Activated gamma-delta T cell treated with Interleukin-2 at 50 U/mL for 16 hours (primary cell): ENCODE measurements around the gene EZH1.

Source experiments
- DNase-seq: peaks from one replicate; pipeline ENCODE4 v3.0.0-alpha.2; 2020

EZH1 gene

DNA sequence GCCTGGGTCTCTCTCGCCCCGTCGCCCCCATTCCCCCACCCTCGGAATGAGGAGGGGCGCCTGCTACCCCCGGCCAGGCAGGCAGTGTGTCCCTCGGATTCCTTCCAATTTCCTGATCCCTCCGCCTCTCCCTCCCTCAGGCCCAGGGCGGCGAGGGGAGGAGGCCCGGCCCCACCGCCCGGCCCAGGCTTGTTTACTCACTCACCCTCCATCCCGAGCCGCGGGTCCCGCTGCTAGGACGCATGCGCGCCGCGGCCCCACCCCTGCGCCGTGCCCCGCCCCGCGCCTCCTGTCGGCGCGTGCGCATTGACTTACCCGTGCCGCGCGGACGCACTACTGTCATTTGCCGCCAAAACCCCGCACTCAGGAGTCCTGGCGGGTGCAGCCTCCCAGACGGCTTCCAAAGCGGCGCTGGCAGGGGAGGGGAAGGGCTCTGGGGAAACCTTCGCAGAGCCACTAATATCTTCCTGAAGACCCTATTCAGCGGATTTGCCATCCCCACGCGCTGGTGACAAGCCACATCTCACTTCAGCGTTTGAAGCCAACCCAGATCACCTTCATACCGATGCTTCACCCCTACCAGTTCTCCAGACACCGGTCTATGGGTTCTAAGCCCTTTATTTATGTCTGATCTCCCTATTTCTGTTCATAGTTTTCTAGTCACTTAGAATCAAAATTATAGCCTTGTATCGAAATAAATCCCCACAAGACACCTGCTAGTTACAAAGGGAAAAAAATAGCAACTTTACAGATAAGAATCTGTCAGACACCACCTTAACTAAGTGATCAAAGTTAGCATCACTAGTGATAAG lies at the start of gene EZH1:
EZH1 (minus strand) TSS at position 235 of the 812 bp plus-strand sequence. CDS start 16,099 bp downstream, outside the sequence.
- peak; percentile 90 for DNase-seq

DNA sequence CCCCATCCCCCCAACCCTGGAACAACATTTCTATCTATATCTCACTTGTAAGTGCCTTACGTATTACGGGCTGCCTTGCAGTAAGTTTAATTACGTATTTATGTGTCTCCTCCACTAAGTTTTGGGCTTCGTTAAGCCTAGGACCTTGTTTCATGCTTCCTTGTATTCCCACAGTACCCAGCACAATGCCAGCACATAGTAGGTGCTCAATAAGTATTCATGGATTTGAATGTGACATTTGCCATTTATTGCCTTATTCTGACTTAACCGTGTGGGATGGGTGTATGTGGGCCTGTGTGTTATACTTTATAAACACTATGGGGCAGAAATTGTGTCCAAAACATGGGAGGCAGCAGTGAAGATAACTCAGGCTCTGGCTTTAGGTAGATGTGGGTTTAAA lies 47.7 kb upstream of the EZH1 start:
- no peak for DNase-seq

DNA sequence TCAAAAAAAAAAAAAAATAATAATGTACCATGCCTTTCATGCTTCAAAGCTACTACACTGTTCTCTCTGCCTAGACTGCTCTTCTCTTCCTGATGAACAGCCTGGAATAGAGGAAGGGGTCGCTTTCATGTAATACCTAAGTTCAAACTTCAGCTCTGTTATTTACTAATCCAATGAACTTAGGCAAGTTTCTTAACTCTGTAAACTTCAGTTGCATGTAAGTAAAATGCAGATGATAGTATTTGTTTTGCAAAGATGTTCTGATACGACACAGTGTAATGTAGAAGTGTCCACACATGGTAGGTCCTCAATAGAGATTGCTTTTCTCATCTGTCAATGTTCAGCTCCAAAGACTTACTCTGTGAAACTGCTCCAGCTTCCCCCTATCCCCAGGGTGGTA lies 47.1 kb upstream of the EZH1 start:
- DNase-seq: no peak

DNA sequence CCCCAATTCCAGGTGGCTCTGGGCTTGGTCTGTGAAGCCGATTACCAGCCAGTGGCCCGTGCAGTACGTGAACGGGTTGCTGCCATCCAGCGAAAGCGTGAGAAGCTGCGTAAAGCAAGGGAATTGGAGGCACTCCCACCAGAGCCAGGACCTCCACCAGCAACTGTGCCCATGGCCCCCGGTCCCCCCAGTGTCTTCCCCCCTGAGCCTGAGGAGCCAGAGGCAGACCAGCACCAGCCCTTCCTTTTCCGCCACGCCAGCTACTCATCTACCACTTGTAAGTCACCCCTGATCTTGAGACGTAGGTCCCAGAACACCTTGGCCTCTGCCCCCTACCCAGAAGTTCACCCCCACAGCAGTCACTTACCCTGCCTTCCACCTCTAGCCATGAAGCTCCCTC lies 42.4 kb upstream of the EZH1 start:
- no peak for DNase-seq

DNA sequence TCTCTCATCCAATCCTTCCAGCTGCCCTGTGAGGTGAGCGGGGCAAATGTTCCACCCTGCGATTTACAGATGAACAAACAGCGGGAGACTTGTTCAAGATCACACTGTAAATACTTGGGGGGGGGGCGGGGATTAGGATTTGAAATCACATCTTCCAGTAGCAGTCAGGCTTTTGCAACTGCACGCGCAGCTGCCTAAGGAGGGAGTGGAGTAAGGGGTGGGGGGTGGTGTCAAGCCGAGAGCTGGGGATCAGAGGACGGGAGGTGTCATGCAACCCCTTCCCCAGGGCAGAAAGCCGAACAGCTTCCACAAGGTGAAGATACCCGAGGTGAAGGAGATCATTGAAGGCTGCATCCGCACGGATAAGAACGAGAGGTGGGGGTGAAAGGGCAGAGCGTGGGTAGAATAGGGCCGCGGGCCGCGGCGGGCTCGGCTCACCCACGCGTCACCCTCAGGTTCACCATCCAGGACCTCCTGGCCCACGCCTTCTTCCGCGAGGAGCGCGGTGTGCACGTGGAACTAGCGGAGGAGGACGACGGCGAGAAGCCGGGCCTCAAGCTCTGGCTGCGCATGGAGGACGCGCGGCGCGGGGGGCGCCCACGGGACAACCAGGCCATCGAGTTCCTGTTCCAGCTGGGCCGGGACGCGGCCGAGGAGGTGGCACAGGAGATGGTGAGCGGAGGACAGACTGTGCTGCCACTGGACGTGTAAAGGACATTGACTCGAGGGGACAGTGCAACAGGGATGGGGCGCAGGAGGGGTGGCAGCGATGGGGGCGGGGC lies 40.2 kb upstream of the EZH1 start:
- no peak for DNase-seq

DNA sequence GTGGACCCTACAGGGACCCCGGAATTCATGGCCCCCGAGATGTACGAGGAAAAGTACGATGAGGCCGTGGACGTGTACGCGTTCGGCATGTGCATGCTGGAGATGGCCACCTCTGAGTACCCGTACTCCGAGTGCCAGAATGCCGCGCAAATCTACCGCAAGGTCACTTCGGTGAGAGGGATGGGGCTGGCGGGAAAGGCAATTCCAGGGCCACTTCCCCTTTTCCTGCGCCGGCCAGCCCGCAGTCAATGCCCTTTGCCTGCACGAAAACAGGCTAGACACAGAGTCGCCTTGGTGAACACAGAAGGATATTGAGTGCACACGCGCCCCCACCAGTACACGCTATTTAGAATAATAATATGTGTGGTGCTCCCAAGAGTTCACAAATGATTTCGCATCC lies 39.6 kb upstream of the EZH1 start:
- no peak for DNase-seq

DNA sequence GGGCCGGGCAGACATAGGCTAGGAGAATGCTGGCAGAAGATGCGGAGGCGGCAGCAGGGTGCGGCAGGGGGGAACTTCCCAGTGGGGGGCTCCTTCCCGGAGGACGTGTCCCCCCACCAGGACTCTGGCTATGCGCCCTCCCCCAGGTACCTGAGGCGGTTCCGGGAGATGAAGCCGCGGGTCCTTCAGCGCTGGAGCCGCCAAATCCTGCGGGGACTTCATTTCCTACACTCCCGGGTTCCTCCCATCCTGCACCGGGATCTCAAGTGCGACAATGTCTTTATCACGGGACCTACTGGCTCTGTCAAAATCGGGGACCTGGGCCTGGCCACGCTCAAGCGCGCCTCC lies 38.9 kb upstream of the EZH1 start:
- DNase-seq: no peak

DNA sequence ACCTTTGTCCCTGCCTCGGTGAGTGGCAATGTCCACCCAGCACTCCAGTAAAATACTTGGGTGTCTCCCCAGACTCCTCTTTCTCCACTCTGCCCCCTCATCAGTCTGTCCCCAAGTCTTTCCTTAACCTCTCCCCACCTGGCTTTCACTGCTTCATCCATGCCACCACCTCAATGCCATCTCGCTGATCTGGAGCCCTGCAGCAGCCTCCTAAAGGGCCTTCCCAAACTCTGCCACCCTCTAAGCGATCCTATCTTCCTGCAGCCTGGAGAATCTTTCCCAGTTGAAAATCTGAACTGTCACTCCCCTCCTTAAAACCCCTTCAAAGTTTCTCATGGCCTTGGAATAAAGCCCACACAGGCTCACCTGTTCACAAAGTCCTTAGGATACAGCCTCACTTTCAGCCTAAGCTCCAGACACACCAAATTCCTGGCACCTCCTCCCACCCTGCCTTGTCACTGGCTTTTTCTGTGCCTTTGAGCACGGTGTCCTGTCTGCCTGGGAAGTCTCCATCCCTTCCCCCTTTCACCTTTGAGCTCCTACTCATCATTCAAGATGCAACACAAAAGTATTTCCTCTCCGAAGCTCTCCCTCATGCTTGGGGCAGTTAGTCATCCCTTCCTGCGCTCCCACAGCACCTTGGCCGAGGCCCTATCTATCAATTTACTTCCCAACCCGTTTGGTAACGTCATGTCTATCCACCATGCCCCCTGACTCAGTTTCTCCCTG lies 38.4 kb upstream of the EZH1 start:
- DNase-seq: no peak

DNA sequence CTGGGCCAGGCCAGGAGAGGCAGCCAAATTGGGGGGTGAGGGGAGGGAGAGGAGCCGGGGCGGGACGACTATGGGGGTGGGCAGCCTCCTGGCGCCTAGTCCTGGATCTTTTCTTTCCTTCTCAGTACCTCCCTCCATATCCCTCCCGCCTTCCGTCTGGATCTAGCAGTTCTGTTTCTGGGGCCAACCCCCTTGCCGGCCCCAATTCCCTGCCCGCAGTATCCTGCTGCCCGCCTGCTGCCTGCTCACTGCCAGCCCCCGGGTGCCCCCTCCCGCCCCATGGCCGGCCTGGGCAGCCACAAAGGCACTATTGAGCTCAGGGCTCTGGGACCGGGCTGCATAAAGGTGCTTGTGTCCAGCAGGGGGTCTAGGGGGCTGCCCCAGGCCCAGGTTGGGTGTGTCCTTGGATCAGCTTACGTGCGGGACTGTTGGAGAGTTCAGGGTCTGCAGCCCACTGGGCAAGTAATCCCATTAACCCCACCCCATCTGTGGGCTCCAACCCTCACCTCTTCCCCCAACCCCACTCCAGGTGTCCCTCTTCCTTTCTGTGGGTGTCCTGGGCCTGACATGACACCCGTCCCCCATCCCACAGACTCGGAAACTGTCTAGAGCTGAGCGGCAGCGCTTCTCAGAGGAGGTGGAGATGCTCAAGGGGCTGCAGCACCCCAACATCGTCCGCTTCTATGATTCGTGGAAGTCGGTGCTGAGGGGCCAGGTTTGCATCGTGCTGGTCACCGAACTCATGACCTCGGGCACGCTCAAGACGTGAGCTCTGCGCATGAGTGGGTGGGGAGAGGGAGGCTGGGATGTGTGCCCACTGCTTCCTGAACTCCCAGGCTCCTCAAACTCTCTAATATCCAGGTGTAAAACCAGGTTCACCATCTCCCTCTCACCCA lies 37.6 kb upstream of the EZH1 start:
- DNase-seq: no peak

DNA sequence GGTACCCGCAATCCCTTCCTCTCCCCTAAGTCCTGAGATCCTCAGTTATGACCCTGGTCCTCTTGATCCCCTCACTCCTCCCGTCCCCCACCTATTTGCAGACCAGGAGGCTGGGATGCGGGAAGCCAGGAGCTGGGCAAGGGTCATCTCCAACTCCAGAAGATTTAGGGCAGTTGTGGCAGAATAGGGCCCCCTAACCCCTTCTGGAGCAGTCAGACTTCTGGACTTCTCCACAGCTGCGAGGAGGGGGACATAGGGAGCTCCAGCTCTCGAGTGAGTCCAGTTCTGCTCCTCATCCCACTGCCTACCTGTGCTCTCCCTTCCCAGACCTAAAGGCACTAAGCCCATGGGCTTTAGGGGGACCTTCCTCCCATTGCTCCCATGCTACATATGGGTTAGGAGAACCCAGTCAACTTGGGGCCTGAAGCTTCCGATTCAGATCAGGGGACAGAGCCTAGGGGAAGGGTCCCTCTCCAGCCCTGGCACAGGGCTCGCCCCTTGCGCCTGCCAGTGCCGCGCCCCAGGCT lies 36.9 kb upstream of the EZH1 start:
- DNase-seq: no peak

DNA sequence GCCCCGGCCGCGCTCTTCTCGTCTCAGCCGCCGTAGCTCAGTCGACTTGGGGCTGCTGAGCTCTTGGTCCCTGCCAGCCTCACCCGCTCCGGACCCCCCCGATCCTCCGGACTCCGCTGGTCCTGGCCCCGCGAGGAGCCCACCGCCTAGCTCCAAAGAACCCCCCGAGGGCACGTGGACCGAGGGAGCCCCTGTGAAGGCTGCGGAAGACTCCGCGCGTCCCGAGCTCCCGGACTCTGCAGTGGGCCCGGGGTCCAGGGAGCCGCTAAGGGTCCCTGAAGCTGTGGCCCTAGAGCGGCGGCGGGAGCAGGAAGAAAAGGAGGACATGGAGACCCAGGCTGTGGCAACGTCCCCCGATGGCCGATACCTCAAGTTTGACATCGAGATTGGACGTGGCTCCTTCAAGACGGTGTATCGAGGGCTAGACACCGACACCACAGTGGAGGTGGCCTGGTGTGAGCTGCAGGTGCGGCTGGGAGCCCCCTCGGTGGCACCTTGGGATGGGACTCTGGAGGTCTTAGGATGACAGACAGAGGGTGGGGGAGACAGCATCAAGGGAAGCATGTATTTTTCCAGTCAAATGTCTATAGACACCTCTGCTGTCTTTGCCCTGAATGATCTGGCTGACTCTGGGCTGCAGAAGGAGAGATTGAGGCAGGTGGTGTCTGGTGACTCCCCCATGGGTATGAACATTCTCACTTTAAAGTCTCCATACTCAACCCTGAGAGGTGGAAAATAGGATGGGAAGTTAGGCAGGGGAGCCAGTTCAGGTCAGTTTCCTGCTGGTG lies 36.2 kb upstream of the EZH1 start:
- DNase-seq: no peak

DNA sequence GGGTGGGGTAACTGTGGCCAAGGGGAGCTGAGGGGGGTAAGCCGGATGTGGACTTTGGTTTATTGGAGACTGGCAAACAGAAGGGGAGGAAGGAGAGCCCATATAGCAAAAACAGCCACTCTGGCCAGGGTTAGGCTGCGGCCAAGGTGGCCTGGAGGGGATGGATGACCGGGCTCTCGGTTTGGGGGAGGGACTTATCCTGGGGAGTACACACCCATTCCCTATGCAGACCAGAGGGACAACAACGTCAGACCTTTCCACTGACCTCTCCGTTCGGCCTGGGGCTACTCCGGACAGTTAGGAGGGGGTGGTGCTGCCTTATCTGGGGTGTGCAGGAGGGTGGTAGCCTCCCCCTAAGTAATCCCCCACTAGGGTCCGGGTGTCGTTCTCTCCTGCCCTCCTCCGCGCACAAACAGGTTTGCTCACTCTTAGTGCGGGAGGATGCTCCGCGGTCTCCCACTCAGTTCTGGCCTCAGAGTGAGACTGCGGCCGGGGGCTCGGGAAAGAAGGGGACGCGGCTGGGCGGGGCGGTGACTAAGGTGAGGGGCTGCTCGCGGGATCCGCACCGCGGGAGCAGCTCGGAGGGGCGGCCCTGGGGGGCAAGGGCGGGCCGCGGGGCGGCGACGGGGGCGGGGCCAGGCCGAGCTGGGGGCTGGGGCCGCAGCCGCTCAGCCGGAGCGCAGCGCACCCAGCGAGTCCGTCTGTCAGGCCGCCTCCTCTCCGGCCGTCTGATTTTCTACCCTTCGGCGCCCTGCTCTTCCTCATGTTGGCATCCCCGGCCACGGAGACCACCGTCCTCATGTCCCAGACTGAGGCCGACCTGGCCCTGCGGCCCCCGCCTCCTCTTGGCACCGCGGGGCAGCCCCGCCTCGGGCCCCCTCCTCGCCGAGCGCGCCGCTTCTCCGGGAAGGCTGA lies 35.4 kb upstream of the EZH1 start, which contains the start of gene WNK4:
WNK4 (plus strand) TSS at position 675 of the 915 bp plus-strand sequence; CDS start at position 764, 89 bp downstream.
- no peak for DNase-seq

DNA sequence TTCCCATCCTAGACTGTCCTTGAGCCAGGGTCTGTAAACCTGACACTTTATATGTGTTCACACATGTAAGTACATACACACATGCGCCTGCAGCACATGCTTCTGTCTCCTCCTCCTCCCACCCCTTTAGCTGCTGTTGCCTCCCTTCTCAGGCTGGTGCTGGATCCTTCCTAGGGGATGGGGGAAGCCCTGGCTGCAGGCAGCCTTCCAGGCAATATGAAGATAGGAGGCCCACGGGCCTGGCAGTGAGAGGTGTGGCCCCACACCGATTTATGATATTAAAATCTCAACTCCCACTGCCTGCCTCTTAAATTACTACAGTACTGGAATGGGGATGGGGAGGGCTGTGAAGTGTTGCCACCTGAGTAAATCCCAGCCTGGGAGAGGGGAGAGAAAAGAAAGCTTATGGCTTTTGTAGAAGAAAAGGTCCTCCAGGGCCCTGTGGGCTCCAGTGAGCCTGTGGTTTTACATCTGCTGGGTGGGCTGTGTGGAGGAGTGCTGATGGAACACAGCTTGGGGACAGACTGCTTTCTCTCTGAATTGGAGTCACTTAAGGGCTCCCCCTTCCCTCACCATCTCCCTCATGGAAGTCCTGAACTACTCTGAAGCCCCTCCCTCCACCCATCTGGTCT lies 34.6 kb upstream of the EZH1 start:
- no peak for DNase-seq

DNA sequence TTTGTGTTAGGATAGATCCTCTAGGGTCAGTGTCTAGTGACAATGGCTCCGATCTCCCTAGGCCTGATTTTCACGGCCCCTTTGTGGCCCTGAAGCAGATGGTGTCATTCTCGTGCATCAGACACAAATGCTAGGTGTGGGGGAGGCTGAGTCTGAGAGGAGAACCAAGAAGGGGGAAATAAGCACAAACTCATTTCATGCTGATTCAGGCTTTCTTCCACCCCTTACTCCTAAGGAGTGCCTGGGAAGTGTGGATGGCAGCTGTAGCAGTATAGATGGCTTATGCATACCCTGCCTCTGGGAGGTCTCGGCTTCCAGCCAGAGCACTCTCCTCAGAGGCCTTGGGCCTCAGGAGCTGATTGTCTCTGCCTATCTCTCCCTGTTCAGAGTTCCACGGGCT lies 33.7 kb upstream of the EZH1 start:
- DNase-seq: no peak

DNA sequence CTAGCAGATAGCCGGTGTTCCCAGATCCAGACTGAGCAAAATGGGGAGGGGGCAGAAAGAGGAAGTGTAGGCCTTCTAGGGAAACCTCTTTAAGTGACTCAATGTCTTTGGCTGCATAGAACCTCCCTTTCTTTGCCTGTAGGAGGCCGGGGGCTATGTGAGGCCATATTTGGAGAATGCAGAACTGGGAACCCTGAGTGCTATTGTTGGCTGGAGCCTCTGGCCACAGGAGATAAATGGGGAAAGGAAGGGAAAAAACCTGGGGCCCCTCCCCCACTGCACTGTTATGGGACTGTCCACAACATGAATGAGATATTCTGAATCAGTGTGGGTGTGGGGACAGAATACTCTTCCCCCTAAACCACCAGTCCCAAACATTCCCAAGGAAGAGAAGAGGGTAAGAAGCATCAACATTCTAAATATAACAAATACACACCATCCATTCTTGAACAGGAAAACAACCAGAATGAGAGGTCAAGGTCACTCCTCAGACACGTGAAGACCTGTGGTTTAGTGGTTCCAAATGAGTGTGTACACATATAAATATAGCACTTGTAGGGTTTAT lies 30.8 kb upstream of the EZH1 start:
- DNase-seq: no peak

DNA sequence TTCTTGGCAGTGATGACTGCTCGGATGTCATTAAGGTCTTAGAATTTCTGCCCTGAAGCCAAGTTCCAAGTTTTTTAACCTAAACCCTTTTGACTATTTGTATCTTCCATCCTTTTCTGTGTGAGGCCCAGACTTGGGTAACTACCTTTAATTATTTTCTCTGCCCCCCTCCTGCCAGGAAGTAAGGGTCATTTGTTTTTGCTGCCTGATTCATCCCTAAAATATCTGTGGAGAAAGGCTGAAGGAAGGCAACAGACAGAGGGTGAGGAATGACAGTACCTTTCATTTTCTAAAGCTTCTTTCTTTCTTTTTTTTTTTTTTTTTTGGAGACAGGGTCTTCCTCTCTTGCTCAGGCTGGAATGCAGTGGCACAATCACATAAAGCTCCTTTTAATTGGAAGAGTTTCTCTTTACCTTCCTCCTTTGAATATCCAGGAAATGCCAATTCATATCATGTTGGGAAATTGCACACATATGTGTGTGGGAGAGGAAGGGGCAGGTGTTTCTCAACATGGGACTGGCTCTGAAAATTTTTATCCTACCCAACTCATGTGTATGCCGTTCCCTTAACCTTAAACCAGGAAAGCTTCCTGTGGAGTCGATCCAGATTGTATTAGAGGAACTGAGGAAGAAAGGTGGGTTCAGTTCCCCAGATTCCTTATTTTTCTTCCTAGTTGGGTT lies 29.4 kb upstream of the EZH1 start:
- DNase-seq: no peak

DNA sequence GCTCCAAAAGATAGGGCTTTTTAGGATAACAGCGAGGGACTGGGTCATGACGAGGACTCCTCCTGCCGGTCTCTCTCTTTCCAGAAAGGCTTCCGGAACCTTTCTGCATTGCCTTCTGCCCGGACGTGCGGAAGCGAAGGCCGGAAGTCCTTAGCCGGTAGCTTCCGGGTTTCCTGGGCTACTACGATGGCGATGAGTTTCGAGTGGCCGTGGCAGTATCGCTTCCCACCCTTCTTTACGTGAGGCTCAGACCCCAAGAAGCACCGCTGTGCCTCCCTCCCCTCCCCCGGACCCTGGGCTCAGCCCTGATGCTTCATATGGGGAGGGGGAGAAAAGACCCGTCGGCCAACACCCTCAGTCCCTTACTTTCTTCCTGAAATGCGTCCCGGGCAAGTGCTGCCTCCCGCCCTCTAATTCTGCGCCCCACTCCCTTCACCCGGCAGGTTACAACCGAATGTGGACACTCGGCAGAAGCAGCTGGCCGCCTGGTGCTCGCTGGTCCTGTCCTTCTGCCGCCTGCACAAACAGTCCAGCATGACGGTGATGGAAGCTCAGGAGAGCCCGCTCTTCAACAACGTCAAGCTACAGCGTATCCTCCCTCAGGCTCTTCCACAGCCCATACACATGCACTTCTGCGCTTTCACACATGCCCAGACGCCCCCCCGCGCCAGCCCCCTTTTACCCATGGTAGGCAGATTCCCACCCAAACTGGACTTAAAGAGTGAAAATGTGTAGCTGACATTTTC lies 28.6 kb upstream of the EZH1 start, which contains the start of gene VPS25:
VPS25 (plus strand) TSS at position 160 of the 746 bp plus-strand sequence; CDS start at position 187, 27 bp downstream.
- DNase-seq: peak; percentile 75

DNA sequence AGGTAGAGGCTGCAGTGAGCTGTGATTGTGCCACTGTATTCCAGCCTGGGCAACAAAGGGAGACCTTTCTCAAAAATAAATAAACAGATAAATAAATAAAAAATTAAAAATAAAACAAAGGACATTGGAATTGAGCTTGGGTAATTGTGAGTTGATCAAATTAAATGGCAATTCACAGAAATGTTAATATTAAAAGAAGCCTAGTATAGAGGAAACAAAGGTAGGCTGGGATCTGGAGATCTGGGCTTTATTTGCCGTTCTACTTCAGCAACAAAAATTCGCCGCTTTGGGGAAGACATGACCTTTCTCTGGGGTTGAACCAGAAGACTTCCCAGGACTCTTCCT lies 28.1 kb upstream of the EZH1 start:
- no peak for DNase-seq
